Left lung (tissue), 10 donors: Measurements from ENCODE around the gene CMTM4. TPM values are rescaled to one million over a fixed set of nuclear protein-coding genes. Genes with fewer than 3 reads are reported as not detected.

Experiments
- ATAC-seq: fragments of 200-7000 bp; cut with Tn5 transposase; one replicate; pipeline ENCODE4 v1.9.1; 2020; ENCODE audit warnings: moderate library complexity
- DNase-seq, 4 donors: peaks; one replicate each; pipeline ENCODE4 v3.0.0-alpha.2; 2013 to 2020
- H3K27ac ChIP-seq, 2 donors: fragments of 200-600 bp; sonication (generic) in 1 of 2; one replicate each; pipeline versions ENCODE4 v1.5.0 to v1.8.0; 2020 to 2021
- H3K27me3 ChIP-seq, 2 donors: fragments of 200-600 bp; sonication (generic) in 1 of 2; one replicate each; pipeline versions ENCODE4 v1.5.0 to v1.8.0; 2020 to 2021
- H3K36me3 ChIP-seq, 2 donors: fragments of 200-600 bp; sonication (generic) in 1 of 2; one replicate each; pipeline versions ENCODE4 v1.5.0 to v1.8.0; 2020 to 2021
- H3K4me1 ChIP-seq, 2 donors: fragments of 200-600 bp; one replicate each; pipeline ENCODE4 v1.8.0; 2021
- H3K4me3 ChIP-seq, 2 donors: fragments of 200-600 bp; sonication (generic) in 1 of 2; one replicate each; pipeline versions ENCODE4 v1.5.0 to v1.8.0; 2020 to 2021; ENCODE audit warnings: mild to moderate bottlenecking in 1 of 2
- H3K9me3 ChIP-seq, 2 donors: fragments of 200-600 bp; sonication (generic) in 1 of 2; one replicate each; pipeline versions ENCODE4 v1.5.0 to v1.8.0; 2020 to 2021
- intact Hi-C, 2 donors: fragments of 100-400 bp; cut with DNase I; formaldehyde crosslinking; loops; one replicate each; pipeline versions ENCODE4 v1.11.2 to v1.14.2; 2022
- polyA plus RNA-seq, 6 donors: library from polyadenylated mRNA; unstranded; fragments of 120-200 nt; gene quantifications; one replicate each; pipeline ENCODE4 v1.2.1, GENCODE V29; 2013; ENCODE audit not compliant: insufficient read length in 6 of 6
- total RNA-seq, 2 donors: library from RNA; stranded (reverse); fragmentation: NEBNext Ultra II Directional; extraction: Animal tissue kit (Norgen Biotek cat#: 25700); gene quantifications; one replicate each; pipeline ENCODE4 v1.2.1, GENCODE V29; 2021
- TF ChIP-seq, protein P1 (sequence below), 2 donors: fragments of 200-600 bp; sonication (generic) in 1 of 2; IDR thresholded peaks; one replicate each; pipeline versions ENCODE4 v1.5.0 to v1.8.0; 2021; ENCODE audit warnings: antibody characterized with exemption in 2 of 2
- donor health status: DM: no; HTN: yes; CAD: no.
- donor health status: DM: no; HTN: no; CAD: no.

The CMTM4 gene
- total and polyA plus RNA-seq, 8 donors = 25.2 to 72.3 (median 34.6) TPM

GRCh38 chr16:66578651-66579531 is 117.7 kb downstream of the CMTM4 start, which contains the start of gene CMTM2:
CMTM2 (plus strand) TSS chr16:66579463; CDS start chr16:66579608, 145 bp downstream.
- Histone ChIP-seq H3K4me3 (peak within 1 kb of the TSS in 1 of 2 donors; percentile 11), H3K4me1 (peaks cover 5 to 15% of the 10 kb centered on the region in 2 donors), H3K36me3 (no peaks in the 10 kb centered on the region), H3K9me3 (no peaks in the 10 kb centered on the region), H3K27ac (no peak within 1 kb of the TSS), H3K27me3 (peaks cover 18 to 28% of the 10 kb centered on the region in 2 donors)
- DNase-seq = peak in 3 of 4 donors; percentile 24 to 79 (median 29)
- TF ChIP-seq, protein P1, sequence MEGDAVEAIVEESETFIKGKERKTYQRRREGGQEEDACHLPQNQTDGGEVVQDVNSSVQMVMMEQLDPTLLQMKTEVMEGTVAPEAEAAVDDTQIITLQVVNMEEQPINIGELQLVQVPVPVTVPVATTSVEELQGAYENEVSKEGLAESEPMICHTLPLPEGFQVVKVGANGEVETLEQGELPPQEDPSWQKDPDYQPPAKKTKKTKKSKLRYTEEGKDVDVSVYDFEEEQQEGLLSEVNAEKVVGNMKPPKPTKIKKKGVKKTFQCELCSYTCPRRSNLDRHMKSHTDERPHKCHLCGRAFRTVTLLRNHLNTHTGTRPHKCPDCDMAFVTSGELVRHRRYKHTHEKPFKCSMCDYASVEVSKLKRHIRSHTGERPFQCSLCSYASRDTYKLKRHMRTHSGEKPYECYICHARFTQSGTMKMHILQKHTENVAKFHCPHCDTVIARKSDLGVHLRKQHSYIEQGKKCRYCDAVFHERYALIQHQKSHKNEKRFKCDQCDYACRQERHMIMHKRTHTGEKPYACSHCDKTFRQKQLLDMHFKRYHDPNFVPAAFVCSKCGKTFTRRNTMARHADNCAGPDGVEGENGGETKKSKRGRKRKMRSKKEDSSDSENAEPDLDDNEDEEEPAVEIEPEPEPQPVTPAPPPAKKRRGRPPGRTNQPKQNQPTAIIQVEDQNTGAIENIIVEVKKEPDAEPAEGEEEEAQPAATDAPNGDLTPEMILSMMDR (IDR thresholded peaks at IDR 0.05) = no peak
- intact Hi-C loops = no loop called here
- no peak for ATAC-seq

DNA sequence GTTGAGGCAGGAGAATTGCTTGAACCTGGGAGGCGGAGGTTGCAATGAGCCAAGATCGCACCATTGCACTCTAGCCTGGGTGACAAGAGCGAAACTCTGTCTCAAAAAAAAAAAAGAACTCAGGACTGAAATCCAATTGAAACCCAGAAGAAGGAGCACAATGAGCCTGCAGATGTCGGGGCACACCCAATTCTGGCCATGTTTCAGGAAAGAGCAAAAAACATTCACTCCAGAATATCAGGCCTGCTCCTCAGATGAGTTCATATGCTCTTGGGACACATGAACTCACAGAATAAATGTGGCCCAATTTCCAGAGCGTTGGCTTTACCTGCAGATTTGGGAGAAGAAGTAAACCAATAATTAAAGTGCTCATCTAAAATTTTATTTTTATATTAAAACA is 120.2 kb downstream of the CMTM4 start:
- no peak for DNase-seq
- TF ChIP-seq, protein P1 (IDR thresholded peaks at IDR 0.05) = no peak
- H3K4me1 ChIP-seq = peaks cover 5 to 15% of the 10 kb centered on the region in 2 donors
- intact Hi-C loops = no loop called here
- H3K4me3 ChIP-seq = no peak overlapping the region
- no peaks in the 10 kb centered on the region for H3K9me3 ChIP-seq
- H3K27me3 ChIP-seq = peaks cover 18 to 28% of the 10 kb centered on the region in 2 donors
- ATAC-seq = no peak
- no peak overlapping the region for H3K27ac ChIP-seq
- peaks cover 0 to 8% of the 10 kb centered on the region in 2 donors for H3K36me3 ChIP-seq

DNA sequence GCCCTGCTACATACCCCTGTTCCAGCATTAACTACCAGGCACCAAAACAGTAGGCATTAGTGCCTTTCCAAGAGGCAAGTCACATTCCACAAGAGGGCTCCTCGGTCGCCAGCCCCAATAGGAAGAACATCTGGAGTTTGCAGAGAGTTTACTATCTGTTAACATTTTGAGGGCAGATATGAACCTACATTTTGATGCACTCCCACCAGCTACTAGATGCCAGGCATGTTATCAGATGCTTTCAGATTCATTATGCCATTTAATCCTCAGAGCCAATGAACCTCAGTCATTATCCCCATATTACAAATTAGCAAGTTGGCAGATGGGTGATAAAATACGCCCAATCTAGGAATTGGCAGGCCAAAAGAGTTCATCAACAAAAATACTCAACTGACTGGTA is 121.5 kb downstream of the CMTM4 start:
- no peak for DNase-seq
- TF ChIP-seq, protein P1 (IDR thresholded peaks at IDR 0.05) = no peak
- H3K4me1 ChIP-seq = peaks cover 5 to 16% of the 10 kb centered on the region in 2 donors
- H3K36me3 ChIP-seq = peaks cover 0 to 9% of the 10 kb centered on the region in 2 donors
- H3K27ac ChIP-seq = no peak overlapping the region
- ATAC-seq = no peak
- peaks cover 18 to 28% of the 10 kb centered on the region in 2 donors for H3K27me3 ChIP-seq
- intact Hi-C loops = no loop called here
- no peak overlapping the region for H3K4me3 ChIP-seq
- H3K9me3 ChIP-seq = no peaks in the 10 kb centered on the region

- H3K4me3 ChIP-seq = no peak overlapping the region
- H3K36me3 ChIP-seq = peaks cover 0 to 9% of the 10 kb centered on the region in 2 donors
- no peaks in the 10 kb centered on the region for H3K9me3 ChIP-seq
- H3K27ac ChIP-seq = no peak overlapping the region
- H3K4me1 ChIP-seq = peaks cover 5 to 19% of the 10 kb centered on the region in 2 donors
- ATAC-seq (no peak), DNase-seq (no peak)
- intact Hi-C loops = no loop called here
- TF ChIP-seq, protein P1 (IDR thresholded peaks at IDR 0.05) = no peak
- peaks cover 17 to 23% of the 10 kb centered on the region in 2 donors for H3K27me3 ChIP-seq
Measured at GRCh38 chr16:66574531-66574930, 122.0 kb downstream of the CMTM4 start.

- peaks cover 13 to 18% of the 10 kb centered on the region in 2 donors for H3K27me3 ChIP-seq
- TF ChIP-seq, protein P1 (IDR thresholded peaks at IDR 0.05) = no peak
- peaks cover 0 to 9% of the 10 kb centered on the region in 2 donors for H3K36me3 ChIP-seq
- ATAC-seq (no peak), DNase-seq (no peak)
- H3K27ac ChIP-seq = no peak overlapping the region
- no peaks in the 10 kb centered on the region for H3K9me3 ChIP-seq
- H3K4me3 ChIP-seq = no peak overlapping the region
- intact Hi-C loops = no loop called here
- H3K4me1 ChIP-seq = peaks cover 4 to 19% of the 10 kb centered on the region in 2 donors
Measured at GRCh38 chr16:66574081-66574480, 122.5 kb downstream of the CMTM4 start.
